Vagina (tissue), 2 donors: ENCODE data around the gene ZNF76. TPM values are rescaled to one million over a fixed set of nuclear protein-coding genes. Genes with fewer than 3 reads are reported as not detected.

Experiments used
- DNase-seq, 2 donors: peaks; one replicate each; pipeline ENCODE4 v3.0.0-alpha.2; 2017; ENCODE audit errors: extremely low spot score in 2 of 2
- H3K27ac ChIP-seq: fragments of 200-600 bp; sonication (generic); one replicate; pipeline ENCODE4 v1.5.1; 2019
- H3K27me3 ChIP-seq: fragments of 200-600 bp; sonication (generic); one replicate; pipeline ENCODE4 v1.5.1; 2019
- H3K36me3 ChIP-seq, 2 donors: fragments of 200-600 bp; sonication (generic); one replicate each; pipeline ENCODE4 v1.5.1; 2017 to 2019
- H3K4me1 ChIP-seq: fragments of 200-600 bp; sonication (generic); one replicate; pipeline ENCODE4 v1.5.1; 2019
- H3K4me3 ChIP-seq, 2 donors: fragments of 200-600 bp; sonication (generic); 1 replicate in 1 of 2; 2 replicates in 1 of 2; pipeline ENCODE4 v1.5.1; 2016 to 2019
- H3K9me3 ChIP-seq: fragments of 200-600 bp; sonication (generic); one replicate; pipeline ENCODE4 v1.5.1; 2019
- POLR2A ChIP-seq, 2 donors: fragments of 450-650 bp; IDR thresholded peaks; one replicate each; pipeline ENCODE4 v1.6.1; 2017; ENCODE audit warnings: antibody characterized with exemption in 2 of 2, mild to moderate bottlenecking in 2 of 2, moderate library complexity in 2 of 2
- POLR2AphosphoS5 ChIP-seq, 2 donors: sonication (generic); formaldehyde crosslinking; IDR thresholded peaks; one replicate each; pipeline ENCODE4 v1.9.0; 2017; ENCODE audit warnings: antibody characterized with exemption in 2 of 2, mild to moderate bottlenecking in 2 of 2, low read depth in 1 of 2; ENCODE audit not compliant: insufficient read depth in 1 of 2
- intact Hi-C: fragments of 100-400 bp; cut with DNase I; formaldehyde crosslinking; loops from one replicate; pipeline ENCODE4 v1.15.1; 2023
- total RNA-seq: library from RNA; depleted of rRNA; stranded (reverse); fragments of >200 nt; gene quantifications from one replicate; pipeline ENCODE4 v1.2.3, GENCODE V29; 2016
- TF ChIP-seq, protein P1 (sequence below), 3 experiments: fragments of 450-650 bp in 2 of 3; fragments of 200-600 bp in 1 of 3; sonication (generic) in 1 of 3; IDR thresholded peaks; one replicate each; pipeline ENCODE4 v1.5.1; 2017 to 2019; ENCODE audit warnings: antibody characterized with exemption in 3 of 3, mild to moderate bottlenecking in 2 of 3, moderate library complexity in 2 of 3

Gene ZNF76
- total RNA-seq, 1 donor from 2014 or later: 39.0 TPM

DNA sequence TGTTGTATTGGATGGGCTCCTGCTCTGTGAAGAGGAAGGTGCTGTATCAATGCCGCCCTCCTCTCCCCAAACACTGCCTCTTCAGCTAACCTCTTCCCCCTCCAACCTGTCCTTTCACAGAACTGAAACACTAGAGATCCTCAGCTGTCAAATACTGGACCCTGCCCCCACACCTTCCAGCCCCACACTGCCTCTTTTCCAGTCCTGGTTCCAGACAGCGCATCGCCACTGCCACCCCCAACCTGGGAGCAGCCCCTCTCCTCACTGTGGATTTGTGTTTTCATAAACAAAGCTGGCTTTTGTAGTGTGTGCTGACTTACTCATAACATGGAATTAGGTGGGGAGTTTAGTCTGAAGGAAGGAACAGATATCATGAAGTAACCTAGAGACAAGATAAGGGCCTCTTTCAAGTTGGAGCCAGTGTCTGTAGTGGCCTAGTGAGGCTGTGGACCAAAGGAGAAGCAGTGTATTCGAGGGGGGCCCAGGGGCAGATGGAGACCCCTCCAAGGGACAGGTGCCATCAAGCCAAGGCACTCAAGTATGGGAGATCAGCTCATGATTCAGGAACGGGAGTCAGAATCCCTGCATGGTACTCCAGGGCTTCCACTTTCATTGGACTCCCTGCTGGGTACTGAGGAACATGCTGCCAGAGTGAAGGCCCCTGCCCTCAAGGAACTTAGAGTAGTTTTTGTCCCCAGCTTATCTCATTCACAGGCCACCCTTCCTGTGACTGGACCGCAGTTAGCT, 43.7 kb upstream of the ZNF76 start:
- TF ChIP-seq, protein P1, sequence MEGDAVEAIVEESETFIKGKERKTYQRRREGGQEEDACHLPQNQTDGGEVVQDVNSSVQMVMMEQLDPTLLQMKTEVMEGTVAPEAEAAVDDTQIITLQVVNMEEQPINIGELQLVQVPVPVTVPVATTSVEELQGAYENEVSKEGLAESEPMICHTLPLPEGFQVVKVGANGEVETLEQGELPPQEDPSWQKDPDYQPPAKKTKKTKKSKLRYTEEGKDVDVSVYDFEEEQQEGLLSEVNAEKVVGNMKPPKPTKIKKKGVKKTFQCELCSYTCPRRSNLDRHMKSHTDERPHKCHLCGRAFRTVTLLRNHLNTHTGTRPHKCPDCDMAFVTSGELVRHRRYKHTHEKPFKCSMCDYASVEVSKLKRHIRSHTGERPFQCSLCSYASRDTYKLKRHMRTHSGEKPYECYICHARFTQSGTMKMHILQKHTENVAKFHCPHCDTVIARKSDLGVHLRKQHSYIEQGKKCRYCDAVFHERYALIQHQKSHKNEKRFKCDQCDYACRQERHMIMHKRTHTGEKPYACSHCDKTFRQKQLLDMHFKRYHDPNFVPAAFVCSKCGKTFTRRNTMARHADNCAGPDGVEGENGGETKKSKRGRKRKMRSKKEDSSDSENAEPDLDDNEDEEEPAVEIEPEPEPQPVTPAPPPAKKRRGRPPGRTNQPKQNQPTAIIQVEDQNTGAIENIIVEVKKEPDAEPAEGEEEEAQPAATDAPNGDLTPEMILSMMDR (IDR thresholded peaks at IDR 0.05): no peak
- TF ChIP-seq POLR2AphosphoS5 (IDR thresholded peaks at IDR 0.05; ENCODE audit: insufficient read depth in 1 of 2, low read depth in 1 of 2) (no peak), POLR2A (IDR thresholded peaks at IDR 0.05) (no peak)
- no peak overlapping the region for H3K4me3 ChIP-seq
- intact Hi-C loops: no loop called here
- H3K27me3 ChIP-seq: no peaks in the 10 kb centered on the region
- H3K4me1 ChIP-seq: peaks cover 16% of the 10 kb centered on the region
- H3K36me3 ChIP-seq: no peaks in the 10 kb centered on the region
- no peak for DNase-seq
- H3K27ac ChIP-seq: no peak overlapping the region
- no peaks in the 10 kb centered on the region for H3K9me3 ChIP-seq

DNA sequence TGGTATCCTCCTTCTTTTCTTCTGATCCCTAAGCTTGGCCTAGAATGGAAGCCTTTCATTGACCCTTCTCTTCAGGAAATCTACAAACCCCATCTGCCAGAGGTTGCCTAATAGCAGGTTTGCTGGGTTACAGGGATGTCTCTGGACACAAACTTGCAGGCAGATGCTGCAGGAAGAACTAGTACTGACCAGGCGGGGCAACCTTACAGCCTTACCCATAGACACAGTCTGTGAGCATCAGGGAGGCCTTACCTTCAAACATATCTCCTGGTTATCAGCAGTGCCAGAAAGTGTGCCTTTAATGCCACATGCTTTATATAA, 43.2 kb upstream of the ZNF76 start:
- Histone ChIP-seq H3K27me3 (no peaks in the 10 kb centered on the region), H3K9me3 (no peaks in the 10 kb centered on the region), H3K36me3 (no peaks in the 10 kb centered on the region), H3K4me1 (peaks cover 16% of the 10 kb centered on the region), H3K4me3 (no peak overlapping the region), H3K27ac (no peak overlapping the region)
- intact Hi-C loops: no loop called here
- TF ChIP-seq, protein P1 (IDR thresholded peaks at IDR 0.05): no peak
- TF ChIP-seq POLR2A (IDR thresholded peaks at IDR 0.05): no peak
- TF ChIP-seq POLR2AphosphoS5 (IDR thresholded peaks at IDR 0.05; ENCODE audit: insufficient read depth in 1 of 2, low read depth in 1 of 2): no peak
- DNase-seq: no peak

DNA sequence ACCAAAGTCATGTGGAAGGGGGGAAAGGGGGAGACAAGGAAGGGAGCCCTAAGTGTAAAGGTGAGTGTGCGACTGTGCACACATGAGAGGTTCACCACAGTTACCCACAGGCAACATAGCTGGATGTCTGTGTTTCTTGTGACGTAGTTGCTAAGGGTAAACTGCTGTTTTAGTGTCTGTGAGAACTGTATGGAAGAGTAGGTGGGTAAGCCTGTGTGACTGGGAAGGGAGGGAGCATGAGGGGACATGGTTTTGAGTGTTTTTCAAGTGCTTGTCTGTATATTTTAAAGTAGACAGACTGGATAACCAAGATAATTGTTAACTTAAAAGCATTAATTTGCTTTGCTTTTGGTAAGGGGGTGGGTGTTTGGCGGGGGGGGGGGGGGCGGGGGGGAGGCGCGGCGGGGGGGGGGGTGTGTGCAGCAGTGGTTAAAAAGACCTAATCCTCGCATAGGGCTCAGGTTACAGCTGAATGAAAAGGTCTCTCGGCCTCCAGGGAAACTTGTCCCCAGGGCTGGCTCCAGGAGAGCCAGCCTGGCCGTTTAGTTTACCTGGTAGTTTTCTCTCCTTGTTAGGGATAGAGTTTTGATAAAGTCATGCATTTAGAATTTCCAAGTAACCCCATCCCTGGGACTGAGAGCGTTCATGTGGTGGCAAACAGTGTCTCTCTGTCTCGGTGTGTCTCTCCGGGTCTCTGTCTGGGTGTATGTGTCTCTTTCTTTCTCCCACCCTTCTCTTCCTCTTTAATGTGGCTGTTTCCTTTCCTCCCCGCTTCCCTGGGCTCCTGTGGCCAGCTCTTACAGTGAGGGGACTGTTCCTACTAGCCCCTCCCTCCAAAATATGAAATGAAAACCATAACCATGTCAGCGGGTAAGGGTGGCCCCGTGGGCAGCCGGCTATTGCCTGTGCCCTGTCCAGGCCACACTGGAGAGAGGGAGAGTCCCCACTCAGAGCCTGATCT, 42.4 kb upstream of the ZNF76 start:
- Histone ChIP-seq H3K9me3 (no peaks in the 10 kb centered on the region), H3K4me3 (no peak overlapping the region), H3K36me3 (no peaks in the 10 kb centered on the region), H3K4me1 (peaks cover 16% of the 10 kb centered on the region), H3K27me3 (no peaks in the 10 kb centered on the region), H3K27ac (no peak overlapping the region)
- TF ChIP-seq POLR2AphosphoS5 (IDR thresholded peaks at IDR 0.05; ENCODE audit: insufficient read depth in 1 of 2, low read depth in 1 of 2) (no peak), POLR2A (IDR thresholded peaks at IDR 0.05) (no peak)
- TF ChIP-seq, protein P1 (IDR thresholded peaks at IDR 0.05): no peak
- intact Hi-C loops: no loop called here
- no peak for DNase-seq

DNA sequence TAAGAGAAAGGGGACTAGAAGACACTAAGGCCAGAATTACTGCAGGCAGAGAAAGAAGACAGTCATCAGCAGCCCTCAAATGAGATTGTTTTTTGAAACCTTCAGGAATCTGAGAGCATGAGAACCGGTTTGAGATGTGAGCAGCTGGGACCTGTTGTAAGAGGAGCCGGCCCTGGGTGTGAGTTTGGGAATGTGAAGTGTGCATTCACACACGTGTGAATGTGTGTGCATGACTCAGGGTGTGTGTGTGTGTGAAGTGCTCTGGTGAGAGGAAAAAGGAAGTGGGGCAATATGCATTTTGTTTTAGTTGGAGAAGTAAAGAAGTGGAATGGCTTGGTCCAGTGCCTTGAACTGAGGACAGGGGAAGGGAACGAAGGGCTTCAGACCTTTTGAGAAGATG, 41.5 kb upstream of the ZNF76 start:
- intact Hi-C loops: no loop called here
- Histone ChIP-seq H3K27ac (no peak overlapping the region), H3K36me3 (no peaks in the 10 kb centered on the region), H3K27me3 (no peaks in the 10 kb centered on the region), H3K9me3 (no peaks in the 10 kb centered on the region), H3K4me3 (no peak overlapping the region), H3K4me1 (peaks cover 16% of the 10 kb centered on the region)
- DNase-seq: no peak
- TF ChIP-seq POLR2AphosphoS5 (IDR thresholded peaks at IDR 0.05; ENCODE audit: insufficient read depth in 1 of 2, low read depth in 1 of 2) (no peak), POLR2A (IDR thresholded peaks at IDR 0.05) (no peak)
- TF ChIP-seq, protein P1 (IDR thresholded peaks at IDR 0.05): no peak
